GM18870 (cell line): Measurements from ENCODE around the gene NCAM2.
"Not testable (repeated sequence)": the region's sequence is repeated elsewhere in the genome, so short reads cannot be mapped to it uniquely, and the experiment has no call there.

ENCODE experiments used
- ATAC-seq: cut with Tn5 transposase; IDR thresholded peaks from one replicate; pipeline ENCODE4 v1.9.1; 2021; ENCODE audit warnings: moderate library complexity; ENCODE audit not compliant: unreplicated experiment

Gene NCAM2

GRCh38 chr21:21291883-21292569, 293.8 kb downstream of the NCAM2 start:
- ATAC-seq = no peak

- no peak for ATAC-seq
Measured at GRCh38 chr21:21295303-21295702, 297.1 kb downstream of the NCAM2 start.

GRCh38 chr21:21297211-21297610, 299.0 kb downstream of the NCAM2 start:
- ATAC-seq = no peak

DNA sequence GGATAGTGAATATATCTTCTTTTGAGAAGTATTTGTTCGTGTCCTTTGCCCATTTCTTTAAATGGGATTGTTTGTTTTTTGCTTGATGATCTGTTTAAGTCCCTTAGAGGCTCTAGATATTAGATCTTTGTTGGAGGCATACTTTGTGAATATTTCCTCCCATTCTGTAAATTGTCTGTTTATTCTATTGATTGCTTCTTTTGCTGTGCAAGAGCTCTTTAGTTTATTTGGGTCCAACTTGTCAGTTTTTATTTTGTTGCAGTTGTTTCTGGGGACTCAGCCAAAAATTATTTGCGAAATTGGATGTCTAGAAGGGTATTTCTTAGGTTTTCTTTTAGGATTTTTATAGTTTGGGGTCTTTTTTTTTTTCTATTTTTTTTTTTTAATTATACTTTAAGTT, 302.8 kb downstream of the NCAM2 start:
- no peak for ATAC-seq

DNA sequence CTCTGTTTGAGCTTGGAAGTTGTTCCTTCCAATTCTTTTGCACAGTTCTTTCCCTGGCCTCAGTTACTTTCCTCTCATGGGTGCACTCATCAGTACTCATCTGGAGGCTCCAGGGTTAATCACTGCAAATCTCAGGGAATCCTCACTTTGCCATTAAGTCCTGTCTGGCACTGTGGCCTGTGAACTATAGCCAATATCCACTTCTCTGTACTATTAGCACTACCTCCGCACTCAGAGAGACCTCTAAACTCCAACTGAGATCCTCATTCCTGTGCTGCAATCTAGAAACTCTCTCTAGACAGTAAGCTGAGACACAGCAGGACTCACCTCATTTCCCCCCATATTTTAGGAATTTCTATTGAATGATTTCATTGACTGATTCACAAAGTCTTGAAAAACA, 311.3 kb downstream of the NCAM2 start:
- ATAC-seq = no peak

DNA sequence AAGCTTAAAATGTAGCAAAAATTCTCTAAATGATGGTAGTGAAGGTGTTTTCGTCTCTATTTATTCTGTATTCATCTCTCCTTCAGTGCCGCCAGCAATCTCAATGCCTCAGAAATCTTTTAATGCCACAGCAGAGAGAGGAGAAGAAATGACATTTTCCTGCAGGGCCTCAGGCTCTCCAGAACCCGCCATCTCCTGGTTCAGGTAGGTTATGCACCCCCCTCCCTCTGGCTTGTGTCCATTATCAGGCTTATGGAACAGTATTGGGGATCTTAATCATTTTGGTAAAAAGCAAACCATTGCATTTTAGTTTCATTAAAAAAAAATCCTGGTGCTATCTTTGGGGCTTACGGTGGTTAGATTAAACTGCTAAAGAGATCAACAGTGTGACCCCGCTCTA, 326.1 kb downstream of the NCAM2 start:
- no peak for ATAC-seq

DNA sequence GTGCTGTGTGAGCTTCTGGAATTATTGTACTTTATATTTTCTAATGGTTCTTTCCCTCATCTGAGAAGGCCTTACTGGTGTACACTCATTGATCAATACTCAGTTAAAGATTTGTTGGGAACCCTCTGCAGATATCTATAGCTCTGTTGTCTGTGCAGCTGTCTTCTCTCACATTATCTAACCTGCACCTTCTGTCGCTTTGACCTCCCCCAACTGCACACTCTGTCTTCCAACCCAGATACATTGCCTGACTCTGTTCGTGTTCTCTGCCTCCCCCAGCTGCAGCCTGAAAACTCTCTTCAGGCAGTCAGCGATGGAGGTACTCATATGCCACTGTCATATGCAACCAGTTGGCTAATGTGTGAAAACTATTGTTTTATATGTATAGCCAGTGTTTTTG, 334.3 kb downstream of the NCAM2 start:
- ATAC-seq = no peak

GRCh38 chr21:21341041-21341440, 342.8 kb downstream of the NCAM2 start:
- no peak for ATAC-seq

DNA sequence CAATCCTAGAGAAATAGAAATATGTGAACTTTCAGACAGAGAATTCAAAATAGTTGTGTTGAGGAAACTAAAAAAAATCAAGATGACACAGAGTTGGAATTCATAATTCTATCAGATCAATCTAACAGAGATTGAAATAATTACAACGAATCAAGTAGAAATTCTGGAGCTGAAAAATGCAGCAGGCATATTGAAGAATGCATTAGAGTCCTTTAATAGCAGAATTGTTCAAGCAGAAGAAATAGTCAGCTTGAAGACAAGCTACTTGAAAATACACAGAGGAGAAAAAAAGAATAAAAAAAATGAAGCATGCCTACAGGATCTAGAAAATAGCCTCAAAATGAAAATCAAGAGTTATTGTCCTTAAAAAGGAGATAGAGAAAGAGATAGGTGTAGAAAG, 347.1 kb downstream of the NCAM2 start:
- no peak for ATAC-seq

DNA sequence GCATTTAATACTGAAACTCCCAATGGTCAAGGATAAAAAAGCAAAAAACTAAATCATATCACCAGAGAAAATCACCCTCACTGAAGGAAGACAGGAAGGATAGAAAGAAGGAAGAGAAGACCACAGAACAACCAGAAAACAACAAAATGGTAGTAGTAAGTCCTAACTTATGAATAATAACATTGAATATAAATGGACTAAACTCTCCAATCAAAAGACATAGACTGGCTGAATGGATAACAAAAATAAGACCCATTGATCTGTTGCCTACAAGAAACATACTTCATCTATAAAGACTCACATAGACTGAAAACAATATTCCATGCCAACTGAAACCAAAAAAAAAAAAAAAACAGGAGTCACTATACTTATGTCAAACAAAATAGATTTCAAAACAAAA, 347.7 kb downstream of the NCAM2 start:
- ATAC-seq = no peak

GRCh38 chr21:21366277-21366676, 368.1 kb downstream of the NCAM2 start:
- no peak for ATAC-seq

DNA sequence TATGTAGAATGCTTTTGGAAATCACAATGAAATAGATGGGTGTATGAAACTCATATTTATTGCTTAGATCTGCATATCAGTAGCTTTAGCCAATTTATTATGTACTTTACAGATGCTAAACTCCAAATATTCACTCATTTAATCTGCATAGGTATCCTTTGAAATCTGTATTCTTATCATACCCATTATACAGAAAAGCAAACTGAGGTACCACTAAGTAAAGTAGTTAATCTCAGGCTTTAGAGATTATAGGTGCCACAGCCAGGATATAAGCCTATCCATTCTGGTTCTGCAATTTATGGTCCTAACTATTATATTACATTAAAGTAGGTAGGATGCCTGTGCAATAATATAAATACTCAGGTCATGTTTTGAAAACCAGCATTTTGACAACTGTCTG, 369.4 kb downstream of the NCAM2 start:
- ATAC-seq = no peak

GRCh38 chr21:21373969-21374368, 375.8 kb downstream of the NCAM2 start:
- no peak for ATAC-seq

DNA sequence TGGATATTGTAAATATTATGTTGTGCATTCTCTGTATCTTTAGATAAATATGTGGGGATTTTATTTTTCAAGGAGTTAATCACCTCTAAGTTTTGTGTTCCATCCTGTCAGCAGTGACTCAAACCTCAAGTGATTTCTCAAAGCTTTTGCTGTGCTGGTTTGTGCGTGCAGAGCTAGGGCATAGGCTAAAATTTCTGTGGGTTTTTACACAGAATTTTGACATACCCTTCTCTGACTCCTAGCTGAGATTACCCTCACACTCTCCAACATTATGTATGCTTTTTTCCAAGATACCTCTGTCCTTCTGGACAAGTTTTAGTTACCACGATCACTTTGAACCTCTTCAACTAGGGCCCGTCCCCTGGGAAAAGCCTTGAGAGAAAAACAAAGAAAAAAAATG, 384.9 kb downstream of the NCAM2 start:
- ATAC-seq = no peak

- ATAC-seq = no peak
Measured at GRCh38 chr21:21384977-21385376, 386.8 kb downstream of the NCAM2 start.

DNA sequence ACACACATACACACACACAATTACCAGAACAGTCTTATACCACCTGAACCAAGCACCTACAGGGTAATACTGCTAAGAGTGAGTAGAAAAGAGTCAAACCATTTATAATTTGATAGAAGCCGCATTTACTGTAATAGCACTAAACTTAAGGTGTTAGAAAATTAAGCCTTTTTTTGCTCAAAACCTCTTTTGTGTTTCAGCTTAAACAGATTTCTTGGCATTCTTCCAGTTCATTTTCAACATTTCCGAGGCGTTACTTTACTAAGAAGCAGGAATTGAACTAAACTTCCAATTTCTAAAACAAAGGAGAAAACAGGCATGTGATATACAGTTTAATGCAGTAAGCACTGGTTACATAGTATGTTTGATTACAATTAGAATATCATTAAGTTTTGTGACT, 387.2 kb downstream of the NCAM2 start:
- ATAC-seq = no peak

DNA sequence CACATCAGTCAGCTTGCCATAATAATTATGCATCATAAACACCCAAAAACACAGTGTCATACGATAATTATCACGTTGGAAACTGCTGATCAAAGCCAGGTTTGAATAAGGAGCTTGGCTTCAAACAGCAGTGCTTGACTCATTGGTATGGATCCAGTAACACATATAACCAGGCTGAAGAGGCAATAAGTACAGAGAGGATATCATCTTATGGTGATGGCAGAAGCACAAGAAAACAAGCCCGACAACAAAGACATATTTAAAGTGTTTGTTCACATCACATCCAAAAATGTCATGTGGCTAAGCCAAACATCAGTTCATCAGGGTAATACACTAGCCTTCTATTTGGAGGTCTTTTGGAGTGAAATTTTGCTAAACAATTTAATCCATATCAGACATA, 389.7 kb downstream of the NCAM2 start:
- no peak for ATAC-seq

- no peak for ATAC-seq
Measured at GRCh38 chr21:21394064-21394463, 395.9 kb downstream of the NCAM2 start.

GRCh38 chr21:21396424-21396823, 398.2 kb downstream of the NCAM2 start:
- ATAC-seq = no peak

DNA sequence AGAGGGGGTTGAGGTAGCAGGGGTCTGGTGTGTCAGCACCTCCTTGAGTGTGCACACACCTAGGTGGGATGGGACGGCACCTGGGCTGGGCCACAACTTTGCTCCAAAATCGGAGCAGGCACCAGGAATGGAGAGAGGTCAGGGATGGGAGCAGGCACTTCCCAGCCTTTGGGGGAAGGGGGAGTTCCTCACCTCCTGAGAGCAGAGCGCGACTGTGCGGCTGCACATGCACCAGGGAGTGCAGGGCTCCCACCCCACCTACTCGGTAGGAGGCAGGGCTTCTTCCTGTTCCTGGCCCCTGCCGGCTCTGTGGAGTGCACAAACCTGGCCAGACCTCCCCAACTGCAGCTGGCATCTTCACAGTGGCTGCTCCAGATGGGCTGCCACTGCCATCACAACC, 399.3 kb downstream of the NCAM2 start:
- no peak for ATAC-seq

DNA sequence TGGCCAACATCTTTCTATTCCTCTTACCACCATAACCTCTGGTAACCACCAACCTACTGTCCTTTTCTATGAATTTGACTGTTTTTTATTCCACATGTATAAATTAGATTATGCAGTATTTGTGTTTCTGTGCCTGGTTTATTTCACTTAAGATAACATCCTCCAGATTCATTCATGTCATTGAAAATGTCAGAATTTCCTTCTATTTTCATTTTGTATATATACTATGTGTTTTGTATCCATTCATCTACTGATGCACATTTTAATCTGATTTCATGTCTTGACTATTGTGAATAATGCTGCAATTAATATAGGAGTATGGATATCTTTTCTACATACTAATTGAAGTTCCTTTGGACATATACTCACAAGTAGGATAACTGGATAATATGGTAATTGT, 403.2 kb downstream of the NCAM2 start:
- ATAC-seq = no peak

- not testable (repeated sequence) for ATAC-seq
Measured at GRCh38 chr21:21402187-21402586, 404.0 kb downstream of the NCAM2 start.

DNA sequence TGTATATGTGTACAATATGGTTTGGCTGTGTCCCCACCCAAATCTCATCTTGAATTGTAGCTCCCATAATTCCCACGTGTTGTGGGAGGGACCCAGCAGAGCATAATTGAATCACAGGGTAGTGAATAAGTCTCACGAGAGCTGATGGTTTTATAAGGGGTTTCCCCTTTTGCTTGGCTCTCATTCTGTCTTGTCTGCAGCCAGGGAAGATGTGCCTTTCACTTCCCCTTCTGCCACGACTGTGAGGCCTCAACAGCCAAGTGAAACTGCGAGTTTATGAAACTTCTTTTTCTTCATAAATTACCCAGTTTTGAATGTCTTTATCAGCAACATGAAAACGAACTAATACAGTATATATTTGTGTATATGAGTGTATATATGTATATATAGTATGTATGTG, 406.1 kb downstream of the NCAM2 start:
- peak; percentile 82 for ATAC-seq
